Activated T-cell treated with anti-CD3 and anti-CD28 coated beads, Interleukin-2, amount 50 U/mL, for 4 hours (primary cell): ENCODE measurements around the gene NLRP3. TPM values are rescaled to one million over a fixed set of nuclear protein-coding genes. Genes with fewer than 3 reads are reported as not detected.
A peak's percentile ranks its signal among the peaks of the same experiment; 100 is the strongest.

ENCODE experiments used
- ATAC-seq, 2 donors: fragments of 200-7000 bp; cut with Tn5 transposase; one replicate each; pipeline ENCODE4 v1.10.0; 2021
- DNase-seq: peaks from one replicate; pipeline ENCODE4 v3.0.0-alpha.2; 2020
- H3K27me3 Mint-ChIP-seq: one replicate; pipeline ENCODE4 v1.8.0; 2021; ENCODE audit warnings: low read depth, mixed read lengths
- H3K36me3 Mint-ChIP-seq: one replicate; pipeline ENCODE4 v1.8.0; 2022; ENCODE audit warnings: mixed read lengths; ENCODE audit not compliant: insufficient read depth
- H3K4me1 Mint-ChIP-seq: one replicate; pipeline ENCODE4 v1.8.0; 2021; ENCODE audit warnings: low read depth, mixed read lengths
- H3K4me3 Mint-ChIP-seq: one replicate; pipeline ENCODE4 v1.8.0; 2021; ENCODE audit warnings: mild to moderate bottlenecking, moderate library complexity, mixed read lengths
- H3K9me3 Mint-ChIP-seq: one replicate; pipeline ENCODE4 v1.8.0; 2021; ENCODE audit warnings: mixed read lengths
- total RNA-seq, 3 donors: library from RNA; stranded (reverse); gene quantifications; one replicate each; pipeline ENCODE4 v1.2.1, GENCODE V29; 2021

Gene NLRP3
- total RNA-seq, 3 donors from 2014 or later: 4.1 to 5.4 (median 4.2) TPM

DNA sequence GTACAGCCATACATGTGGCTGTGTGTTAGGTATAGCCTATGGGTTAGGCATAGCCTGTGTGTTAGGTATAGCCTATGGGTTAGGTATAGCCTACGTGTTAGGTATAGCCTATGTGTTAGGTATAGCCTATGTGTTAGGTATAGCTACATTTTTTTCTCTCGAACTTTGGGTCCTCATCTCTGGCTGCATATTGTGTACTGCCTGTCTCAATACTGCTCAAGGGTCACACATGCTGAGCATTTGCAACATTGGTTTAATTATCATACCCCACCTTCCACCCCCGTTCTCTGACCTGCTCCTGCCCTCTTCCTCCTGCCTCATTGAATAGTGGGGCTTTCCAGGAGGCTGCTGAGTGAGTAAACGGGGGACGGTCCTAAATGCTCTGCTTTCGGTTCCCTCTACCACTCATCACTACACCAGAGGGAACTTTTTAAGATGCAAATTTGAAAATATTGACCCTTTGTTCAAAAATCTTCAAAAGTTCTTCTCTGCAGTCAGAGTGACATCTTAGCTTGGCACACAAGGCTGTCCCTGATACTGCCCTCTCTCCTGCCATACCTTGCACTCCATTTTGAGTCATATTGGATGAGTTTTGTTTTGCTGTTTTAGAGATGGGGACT, 24.1 kb downstream of the NLRP3 start:
- peak; percentile 30 to 70 for ATAC-seq
- no peak overlapping the region for H3K4me3 Mint-ChIP-seq
- no peak for DNase-seq
- peaks cover 39% of the 10 kb centered on the region for H3K36me3 Mint-ChIP-seq
- H3K4me1 Mint-ChIP-seq: peaks cover 11% of the 10 kb centered on the region
- no peaks in the 10 kb centered on the region for H3K9me3 Mint-ChIP-seq
- H3K27me3 Mint-ChIP-seq: no peaks in the 10 kb centered on the region

DNA sequence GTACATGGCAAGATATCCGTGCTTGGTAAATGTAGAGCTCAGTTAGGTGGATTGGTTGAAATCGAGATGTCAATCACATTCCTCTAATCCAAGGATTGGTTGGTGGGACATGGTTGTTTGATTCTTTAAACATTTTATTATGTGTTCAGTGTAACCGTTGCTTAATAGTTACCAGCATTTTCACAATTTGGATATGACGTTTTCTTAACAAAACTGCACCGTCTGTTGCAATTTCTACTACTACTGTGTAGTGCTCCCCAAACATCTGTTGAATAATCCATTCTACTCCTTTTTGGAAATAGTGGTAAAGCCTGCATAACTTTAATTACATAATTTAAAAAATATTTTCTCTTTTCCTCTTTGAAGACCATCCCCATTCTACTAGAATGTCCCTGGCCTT, 25.6 kb downstream of the NLRP3 start:
- peaks cover 11% of the 10 kb centered on the region for H3K4me1 Mint-ChIP-seq
- H3K36me3 Mint-ChIP-seq: peaks cover 43% of the 10 kb centered on the region
- H3K4me3 Mint-ChIP-seq: no peak overlapping the region
- H3K9me3 Mint-ChIP-seq: no peaks in the 10 kb centered on the region
- no peak for ATAC-seq
- no peak for DNase-seq
- H3K27me3 Mint-ChIP-seq: no peaks in the 10 kb centered on the region

DNA sequence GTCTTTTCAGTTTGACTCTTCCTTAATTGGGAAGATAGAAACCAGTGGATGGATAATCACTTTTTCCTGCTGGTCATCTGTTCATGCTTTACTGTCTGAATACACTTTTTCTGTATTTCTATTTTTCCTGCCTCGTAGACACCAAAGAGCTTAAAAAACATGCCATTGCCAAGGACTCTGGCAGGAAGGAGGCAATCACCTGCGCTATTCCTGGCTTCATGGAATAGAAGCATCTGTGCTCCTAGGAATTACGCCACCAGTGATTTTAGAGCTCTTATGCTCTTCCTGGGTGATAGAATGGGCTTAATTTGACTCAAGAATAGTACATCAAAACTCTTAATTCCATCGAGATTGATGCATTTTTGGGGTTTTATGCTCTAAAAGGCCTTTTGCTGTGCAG, 26.2 kb downstream of the NLRP3 start:
- DNase-seq: no peak
- Mint-ChIP-seq H3K27me3 (no peaks in the 10 kb centered on the region), H3K4me1 (peaks cover 11% of the 10 kb centered on the region)

DNA sequence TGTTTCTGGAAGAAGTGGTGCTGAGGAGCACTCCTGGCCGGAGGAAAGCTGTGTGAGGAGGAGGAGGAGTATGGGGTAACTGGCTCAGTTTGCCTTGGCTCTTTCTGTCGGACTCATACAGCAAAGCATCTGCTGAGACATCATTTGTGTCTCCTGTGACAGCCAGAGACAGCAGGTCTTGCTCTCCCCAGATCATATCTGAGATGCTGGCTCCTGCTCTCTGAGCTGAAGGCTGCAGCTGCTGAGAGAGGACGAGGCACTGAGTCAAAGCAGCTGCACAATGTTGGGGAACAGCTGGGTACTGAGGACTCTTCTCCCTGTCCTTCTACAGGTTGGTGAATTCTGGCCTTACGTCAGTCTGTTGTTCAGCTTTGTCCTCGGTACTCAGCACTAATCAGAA, 27.7 kb downstream of the NLRP3 start:
- Mint-ChIP-seq H3K36me3 (peaks cover 46% of the 10 kb centered on the region), H3K27me3 (no peaks in the 10 kb centered on the region), H3K9me3 (no peaks in the 10 kb centered on the region), H3K4me3 (no peak overlapping the region), H3K4me1 (peaks cover 9% of the 10 kb centered on the region)
- DNase-seq: no peak
- no peak for ATAC-seq

More for the DNA sequence above, 26.2 kb downstream of the NLRP3 start:
- Mint-ChIP-seq H3K36me3 (peaks cover 47% of the 10 kb centered on the region), H3K9me3 (no peaks in the 10 kb centered on the region), H3K4me3 (no peak overlapping the region)
- ATAC-seq: no peak

DNA sequence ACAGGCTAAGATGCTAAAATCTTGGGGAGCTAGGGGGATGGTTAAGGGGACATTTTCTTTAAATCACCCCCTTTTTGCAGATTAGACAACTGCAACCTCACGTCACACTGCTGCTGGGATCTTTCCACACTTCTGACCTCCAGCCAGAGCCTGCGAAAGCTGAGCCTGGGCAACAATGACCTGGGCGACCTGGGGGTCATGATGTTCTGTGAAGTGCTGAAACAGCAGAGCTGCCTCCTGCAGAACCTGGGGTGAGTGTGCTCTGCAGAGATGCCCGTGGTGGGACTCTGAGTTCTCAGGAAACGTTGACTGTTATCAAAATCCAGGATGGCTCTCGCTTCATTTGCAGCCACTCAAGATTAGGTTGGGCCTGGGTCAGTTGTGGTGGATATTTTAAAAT, 28.6 kb downstream of the NLRP3 start:
- peaks cover 7% of the 10 kb centered on the region for H3K4me1 Mint-ChIP-seq
- ATAC-seq: no peak
- no peaks in the 10 kb centered on the region for H3K9me3 Mint-ChIP-seq
- H3K36me3 Mint-ChIP-seq: peaks cover 41% of the 10 kb centered on the region
- no peaks in the 10 kb centered on the region for H3K27me3 Mint-ChIP-seq
- H3K4me3 Mint-ChIP-seq: no peak overlapping the region
- no peak for DNase-seq

DNA sequence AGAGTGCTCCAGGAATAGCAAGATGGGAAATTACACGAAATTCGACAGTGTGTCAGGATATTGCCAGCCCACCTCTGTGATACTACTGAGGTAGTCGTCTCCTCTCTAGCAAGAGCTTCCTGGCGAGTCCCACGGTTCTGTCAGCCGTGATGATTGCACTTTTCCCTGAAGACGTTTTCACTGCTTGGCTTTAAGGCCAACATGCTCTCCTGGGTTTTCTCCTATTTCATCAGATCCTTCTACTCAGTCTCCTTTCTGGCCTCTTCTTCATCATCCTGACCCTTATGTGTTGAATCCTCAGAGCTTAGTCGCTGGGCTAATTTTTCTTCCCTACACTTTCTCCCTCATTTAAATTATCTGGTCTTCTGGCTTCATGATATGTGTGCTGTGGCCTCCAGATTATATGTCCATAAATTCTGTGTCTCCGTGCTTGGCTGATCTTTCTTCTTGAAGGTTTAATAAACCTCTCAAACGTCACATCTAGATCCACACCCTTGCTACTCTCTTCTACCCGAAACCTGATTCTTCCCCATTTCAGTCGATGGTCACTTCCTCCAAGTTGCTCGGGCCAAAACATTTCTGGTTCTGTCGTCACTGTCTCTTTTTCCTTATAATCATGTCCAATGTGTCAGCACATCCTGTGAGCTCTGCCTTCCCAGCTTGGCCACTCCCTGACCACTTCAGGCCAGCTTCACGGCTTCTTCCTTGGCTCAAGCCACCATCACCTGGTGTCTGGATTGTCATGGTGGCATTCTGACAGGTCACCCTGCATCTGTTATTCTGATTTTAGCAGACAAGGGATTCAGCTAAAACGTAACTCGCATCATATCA, 29.8 kb downstream of the NLRP3 start:
- ATAC-seq (no peak), DNase-seq (no peak)
- Mint-ChIP-seq H3K27me3 (no peaks in the 10 kb centered on the region), H3K4me1 (peaks cover 3% of the 10 kb centered on the region), H3K36me3 (peaks cover 40% of the 10 kb centered on the region), H3K9me3 (no peaks in the 10 kb centered on the region), H3K4me3 (no peak overlapping the region)

DNA sequence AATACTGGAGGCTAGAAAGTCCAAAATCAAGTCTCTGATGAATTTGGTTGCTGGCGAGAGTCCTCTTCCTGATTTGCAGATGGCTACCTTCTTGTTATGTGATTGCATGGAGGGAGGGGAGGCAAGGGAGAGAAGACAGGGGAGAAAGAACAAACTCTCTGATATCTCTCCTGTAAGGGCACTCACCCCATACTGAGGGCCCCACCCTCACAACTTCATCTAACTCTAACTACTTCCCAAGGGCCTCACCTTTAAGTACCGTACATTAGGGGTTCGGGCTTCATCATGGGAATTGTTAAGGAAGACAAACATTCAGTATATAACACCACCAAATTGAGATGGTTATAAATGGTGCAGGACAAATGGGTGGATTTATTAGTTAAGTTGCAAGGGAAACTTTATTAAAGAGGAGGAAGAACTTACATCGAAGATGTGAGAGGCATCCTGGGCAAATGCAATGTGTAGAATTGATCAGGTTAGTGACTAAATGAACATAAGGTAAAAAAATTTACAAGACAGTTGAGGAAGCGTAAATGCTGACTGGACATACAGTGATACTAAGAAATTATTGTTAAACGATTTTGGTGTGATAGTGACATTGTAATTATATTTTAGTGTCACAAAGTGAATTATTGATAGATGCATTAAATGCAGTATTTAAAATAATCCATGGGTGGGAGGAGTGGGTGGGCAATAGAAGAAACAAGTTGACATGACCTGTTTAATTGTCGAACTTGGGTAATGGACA, 31.4 kb downstream of the NLRP3 start:
- ATAC-seq (no peak), DNase-seq (no peak)
- Mint-ChIP-seq H3K27me3 (no peaks in the 10 kb centered on the region), H3K4me1 (peaks cover 4% of the 10 kb centered on the region), H3K36me3 (peaks cover 39% of the 10 kb centered on the region), H3K4me3 (no peak overlapping the region), H3K9me3 (no peaks in the 10 kb centered on the region)

DNA sequence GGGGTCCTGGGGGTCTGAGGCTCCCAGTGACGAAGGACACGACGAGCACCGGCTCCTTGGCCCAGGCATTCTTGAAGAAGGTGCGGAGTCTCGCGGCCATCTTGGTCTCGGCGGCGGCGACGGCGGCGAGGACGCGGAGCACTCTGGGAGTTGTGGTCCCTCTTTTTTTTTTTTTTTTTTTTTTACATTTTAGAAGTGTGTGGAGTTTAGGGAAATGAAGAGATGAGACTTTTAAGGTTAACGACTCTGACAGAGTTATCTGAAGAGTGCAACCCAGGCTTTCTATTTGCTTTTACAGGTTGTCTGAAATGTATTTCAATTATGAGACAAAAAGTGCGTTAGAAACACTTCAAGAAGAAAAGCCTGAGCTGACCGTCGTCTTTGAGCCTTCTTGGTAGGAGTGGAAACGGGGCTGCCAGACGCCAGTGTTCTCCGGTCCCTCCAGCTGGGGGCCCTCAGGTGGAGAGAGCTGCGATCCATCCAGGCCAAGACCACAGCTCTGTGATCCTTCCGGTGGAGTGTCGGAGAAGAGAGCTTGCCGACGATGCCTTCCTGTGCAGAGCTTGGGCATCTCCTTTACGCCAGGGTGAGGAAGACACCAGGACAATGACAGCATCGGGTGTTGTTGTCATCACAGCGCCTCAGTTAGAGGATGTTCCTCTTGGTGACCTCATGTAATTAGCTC, 32.3 kb downstream of the NLRP3 start:
- Mint-ChIP-seq H3K36me3 (peaks cover 39% of the 10 kb centered on the region), H3K9me3 (no peaks in the 10 kb centered on the region), H3K27me3 (no peaks in the 10 kb centered on the region), H3K4me3 (peak overlapping the region; percentile 55), H3K4me1 (peaks cover 4% of the 10 kb centered on the region)
- ATAC-seq: peak in 1 of 2 donors; percentile 53
- DNase-seq: peak; percentile 20

DNA sequence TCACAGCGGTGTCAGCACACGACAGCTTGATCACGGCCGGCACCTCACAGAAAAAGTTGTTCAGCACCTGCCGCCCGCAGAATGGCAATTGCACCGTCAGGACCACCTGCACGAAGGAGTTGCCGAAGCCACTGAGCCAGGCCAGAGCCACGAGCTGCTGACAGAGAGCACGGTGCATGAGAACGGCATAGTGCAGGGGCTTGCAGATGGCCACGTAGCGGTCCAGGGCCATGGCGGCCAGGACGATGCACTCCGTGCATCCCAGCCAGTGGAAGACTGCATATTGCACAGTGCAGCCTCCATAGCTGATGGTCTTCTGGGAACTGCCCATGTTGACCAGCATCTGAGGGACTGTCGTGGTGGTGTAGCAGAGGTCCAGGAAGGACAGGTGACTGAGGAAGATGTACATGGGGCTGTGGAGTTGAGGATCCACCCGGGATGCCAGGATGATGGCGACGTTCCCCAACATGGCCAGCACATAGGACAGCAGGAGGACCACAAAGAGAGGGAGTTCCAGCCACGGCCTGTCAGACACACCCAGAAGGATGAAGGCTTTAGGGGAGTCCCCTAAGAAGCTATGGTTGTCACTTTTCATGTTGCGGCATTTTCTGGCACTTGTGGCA, 35.5 kb downstream of the NLRP3 start:
- Mint-ChIP-seq H3K27me3 (peaks cover 3% of the 10 kb centered on the region), H3K9me3 (no peaks in the 10 kb centered on the region), H3K4me3 (peak overlapping the region; percentile 25), H3K36me3 (peaks cover 20% of the 10 kb centered on the region), H3K4me1 (peaks cover 4% of the 10 kb centered on the region)
- DNase-seq: no peak
- ATAC-seq: no peak

DNA sequence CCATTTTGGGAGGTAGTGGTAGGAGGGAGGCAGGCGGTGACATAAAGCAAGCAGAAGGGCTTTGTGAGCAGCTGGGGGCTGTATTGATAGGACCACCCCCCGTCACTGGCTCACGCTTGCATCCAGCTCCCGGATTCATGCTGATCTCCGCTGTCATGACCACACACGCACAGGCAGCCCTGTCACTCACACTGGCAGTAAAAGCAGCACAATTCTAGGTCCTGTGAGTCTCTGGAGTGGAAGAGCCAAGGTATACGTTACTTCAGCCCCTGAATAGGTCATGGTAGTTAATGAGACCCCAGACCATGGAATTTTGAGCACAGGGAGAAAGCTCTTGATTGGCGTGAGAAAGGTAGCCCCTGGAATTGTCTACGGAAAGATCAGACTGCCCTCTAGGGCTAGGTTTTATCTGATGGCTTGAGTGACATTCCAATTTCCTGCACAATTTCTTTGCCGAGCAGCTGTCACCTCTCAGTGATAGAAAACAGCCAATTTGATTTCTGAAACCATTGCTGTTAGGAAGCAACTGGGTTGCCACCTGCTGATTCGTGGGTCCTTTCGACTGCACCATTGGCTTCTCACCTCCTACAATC, 36.6 kb downstream of the NLRP3 start:
- Mint-ChIP-seq H3K9me3 (no peaks in the 10 kb centered on the region), H3K4me1 (peaks cover 7% of the 10 kb centered on the region), H3K27me3 (peaks cover 3% of the 10 kb centered on the region), H3K4me3 (no peak overlapping the region), H3K36me3 (peaks cover 10% of the 10 kb centered on the region)
- ATAC-seq (no peak), DNase-seq (no peak)

DNA sequence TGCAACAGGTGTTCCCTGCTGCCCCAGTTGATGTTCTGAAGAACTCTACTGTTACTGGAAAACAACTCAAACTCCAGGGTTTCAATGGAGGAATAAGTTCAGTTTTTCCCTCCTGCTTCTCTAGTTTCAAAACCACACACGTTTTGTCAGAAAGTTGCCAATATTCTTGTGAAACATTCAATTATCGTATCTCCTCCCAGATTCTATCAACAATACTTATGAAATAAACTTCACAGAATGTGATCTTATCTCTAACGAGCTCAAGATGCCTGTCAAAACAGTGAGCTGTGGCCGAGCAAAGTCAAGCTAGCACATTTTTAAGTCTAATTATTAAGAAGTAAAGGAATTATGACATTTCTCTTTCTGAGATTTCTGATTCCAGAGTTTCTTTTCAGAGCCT, 37.3 kb downstream of the NLRP3 start:
- Mint-ChIP-seq H3K4me3 (no peak overlapping the region), H3K4me1 (peaks cover 8% of the 10 kb centered on the region), H3K36me3 (peaks cover 9% of the 10 kb centered on the region), H3K27me3 (peaks cover 7% of the 10 kb centered on the region), H3K9me3 (no peaks in the 10 kb centered on the region)
- DNase-seq (no peak), ATAC-seq (no peak)

DNA sequence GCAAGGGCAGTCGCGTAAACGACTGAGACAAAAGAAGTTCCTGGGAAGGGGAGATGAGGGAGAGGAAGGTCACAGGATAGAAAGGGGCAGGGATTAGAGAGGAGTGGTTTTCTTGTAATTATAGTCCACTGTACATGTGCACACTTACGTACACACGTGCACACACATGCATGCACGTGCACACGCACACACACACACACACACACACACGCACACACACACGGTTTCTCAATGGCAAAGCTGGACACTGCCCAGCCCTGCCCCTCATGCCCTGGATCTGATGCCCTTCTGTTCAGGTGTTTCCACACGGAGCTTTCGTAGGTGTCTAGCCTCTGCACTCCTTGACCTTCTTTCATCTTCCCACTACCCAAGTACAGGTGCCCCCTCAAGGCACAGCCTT, 38.0 kb downstream of the NLRP3 start:
- no peak for DNase-seq
- Mint-ChIP-seq H3K36me3 (peaks cover 7% of the 10 kb centered on the region), H3K4me1 (peaks cover 8% of the 10 kb centered on the region), H3K4me3 (no peak overlapping the region), H3K27me3 (peaks cover 7% of the 10 kb centered on the region), H3K9me3 (no peaks in the 10 kb centered on the region)
- ATAC-seq: no peak

DNA sequence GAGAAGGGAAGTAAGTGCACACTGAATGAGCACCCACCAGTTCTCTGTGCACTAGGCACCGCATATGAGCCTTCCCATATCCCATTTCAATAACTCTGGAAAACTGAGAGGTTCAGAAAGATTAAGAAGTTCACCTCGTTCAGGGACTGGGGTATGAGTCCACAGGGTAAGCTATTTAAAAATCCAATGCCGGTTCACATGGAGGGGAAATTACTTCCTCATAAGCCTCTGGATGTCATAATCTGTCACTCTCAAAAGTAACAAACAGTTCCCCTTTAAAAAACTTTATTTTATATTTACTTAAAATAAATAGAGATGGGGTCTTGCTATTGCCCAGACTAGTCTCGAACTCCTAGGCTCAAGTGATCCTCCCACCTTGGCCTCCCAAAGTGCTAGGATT, 40.0 kb downstream of the NLRP3 start:
- no peaks in the 10 kb centered on the region for H3K9me3 Mint-ChIP-seq
- no peak for ATAC-seq
- no peak overlapping the region for H3K4me3 Mint-ChIP-seq
- no peaks in the 10 kb centered on the region for H3K36me3 Mint-ChIP-seq
- peaks cover 4% of the 10 kb centered on the region for H3K4me1 Mint-ChIP-seq
- DNase-seq: no peak
- peaks cover 11% of the 10 kb centered on the region for H3K27me3 Mint-ChIP-seq
